Esophagus muscularis mucosa (tissue), 4 donors: ENCODE measurements around the gene AKT3.

Experiments
- CTCF ChIP-seq, 3 experiments: fragments of 200-600 bp in 2 of 3; fragments of 450-650 bp in 1 of 3; sonication (generic) in 2 of 3; IDR thresholded peaks; one replicate each; pipeline ENCODE4 v1.5.1; 2017 to 2019; ENCODE audit warnings: antibody characterized with exemption in 3 of 3, mild to moderate bottlenecking in 2 of 3, moderate library complexity in 1 of 3
- EP300 ChIP-seq: sonication (generic); formaldehyde crosslinking; IDR thresholded peaks from one replicate; pipeline ENCODE4 v1.6.1; 2017; ENCODE audit warnings: antibody characterized with exemption
- POLR2A ChIP-seq: fragments of 450-650 bp; IDR thresholded peaks from one replicate; pipeline ENCODE4 v1.6.1; 2017; ENCODE audit warnings: antibody characterized with exemption, moderate library complexity, mild to moderate bottlenecking, low read depth
- POLR2AphosphoS5 ChIP-seq, 2 donors: sonication (generic); formaldehyde crosslinking; IDR thresholded peaks; one replicate each; pipeline ENCODE4 v1.6.1; 2017; ENCODE audit warnings: antibody characterized with exemption in 2 of 2

- TF ChIP-seq CTCF (IDR thresholded peaks at IDR 0.05) (no peak), POLR2A (no peak), POLR2AphosphoS5 (IDR thresholded peaks at IDR 0.05) (no peak), EP300 (no peak)
Observed at GRCh38 chr1:243465081-243465480, 385.0 kb downstream of the AKT3 start.
